ENCODE results near the gene ANKDD1A. TPM values are rescaled to one million over a fixed set of nuclear protein-coding genes. Genes with fewer than 3 reads are reported as not detected.

Gene ANKDD1A
- total RNA-seq, 4 donors from 2014 or later = 0.82 to 7.1 (median 3.2) TPM

GRCh38 chr15:64948916-64949315 is 37.2 kb downstream of the ANKDD1A start:
- Histone ChIP-seq H3K27ac (no peak overlapping the region), H3K4me1 (no peaks in the 10 kb centered on the region), H3K27me3 (no peaks in the 10 kb centered on the region), H3K36me3 (no peaks in the 10 kb centered on the region), H3K4me3 (no peak overlapping the region), H3K9me3 (no peaks in the 10 kb centered on the region)
- DNase-seq = no peak
- in situ Hi-C loops (cut with MboI; ENCODE audit: low pct_ligation_motif_present in 1 of 4, low pct_unique_long_range_greater_than_20kb in 1 of 4, low sequenced_read_pairs in 3 of 4) = no loop called here
- WGBS, 2 donors (ENCODE audit: low coverage in 1 of 2) = 53 to 65% methylated on average over 4 to 9 of the region's 9 CpGs
- intact Hi-C loops (cut with DNase I; ENCODE audit: low total_unique reads) = no loop called here
- TF ChIP-seq EP300 (IDR thresholded peaks at IDR 0.05; ENCODE audit: low read depth) = no peak
- TF ChIP-seq POLR2AphosphoS5 (IDR thresholded peaks at IDR 0.05) = no peak

- no peak overlapping the region for H3K4me3 ChIP-seq
- in situ Hi-C loops (cut with MboI; ENCODE audit: low pct_ligation_motif_present in 1 of 4, low pct_unique_long_range_greater_than_20kb in 1 of 4, low sequenced_read_pairs in 3 of 4) = no loop called here
- DNase-seq = no peak
- no peaks in the 10 kb centered on the region for H3K36me3 ChIP-seq
- no peak overlapping the region for H3K27ac ChIP-seq
- WGBS, 2 donors (ENCODE audit: low coverage in 1 of 2) = 97% methylated on average over 11 of the region's 11 CpGs; no CpG with 5 or more reads in 1 of the 2 donors
- H3K4me1 ChIP-seq = no peaks in the 10 kb centered on the region
- no peaks in the 10 kb centered on the region for H3K9me3 ChIP-seq
- intact Hi-C loops (cut with DNase I; ENCODE audit: low total_unique reads) = no loop called here
- no peak for TF ChIP-seq EP300 (IDR thresholded peaks at IDR 0.05; ENCODE audit: low read depth)
- TF ChIP-seq CTCF (IDR thresholded peaks at IDR 0.05) = no peak
- no peak for TF ChIP-seq POLR2A (IDR thresholded peaks at IDR 0.05)
- no peak for TF ChIP-seq POLR2AphosphoS5 (IDR thresholded peaks at IDR 0.05)
- no peaks in the 10 kb centered on the region for H3K27me3 ChIP-seq
Measured at GRCh38 chr15:64949383-64950186, 37.9 kb downstream of the ANKDD1A start.

GRCh38 chr15:64950888-64951287 is 39.2 kb downstream of the ANKDD1A start:
- in situ Hi-C loops (cut with MboI; ENCODE audit: low pct_ligation_motif_present in 1 of 4, low pct_unique_long_range_greater_than_20kb in 1 of 4, low sequenced_read_pairs in 3 of 4) = no loop called here
- Histone ChIP-seq H3K27me3 (no peaks in the 10 kb centered on the region), H3K4me1 (no peaks in the 10 kb centered on the region), H3K4me3 (no peak overlapping the region), H3K9me3 (no peaks in the 10 kb centered on the region), H3K27ac (no peak overlapping the region), H3K36me3 (peaks cover 0 to 10% (median 0%) of the 10 kb centered on the region in 4 donors)
- intact Hi-C loops (cut with DNase I; ENCODE audit: low total_unique reads) = no loop called here
- DNase-seq = no peak
- WGBS, 2 donors (ENCODE audit: low coverage in 1 of 2) = 62 to 100% methylated on average over 1 to 6 of the region's 6 CpGs
- TF ChIP-seq POLR2AphosphoS5 (IDR thresholded peaks at IDR 0.05) (no peak), POLR2A (IDR thresholded peaks at IDR 0.05) (no peak), CTCF (IDR thresholded peaks at IDR 0.05) (no peak), EP300 (IDR thresholded peaks at IDR 0.05; ENCODE audit: low read depth) (no peak)

GRCh38 chr15:64951777-64952418 is 40.2 kb downstream of the ANKDD1A start:
- TF ChIP-seq CTCF (IDR thresholded peaks at IDR 0.05) = no peak
- TF ChIP-seq POLR2A (IDR thresholded peaks at IDR 0.05) = no peak
- TF ChIP-seq POLR2AphosphoS5 (IDR thresholded peaks at IDR 0.05) = no peak
- WGBS, 2 donors (ENCODE audit: low coverage in 1 of 2) = 94 to 100% methylated on average over 2 of the region's 2 CpGs

More at GRCh38 chr15:64951777-64952418, 40.2 kb downstream of the ANKDD1A start:
- Histone ChIP-seq H3K36me3 (peaks cover 0 to 19% (median 5%) of the 10 kb centered on the region in 4 donors), H3K4me1 (no peaks in the 10 kb centered on the region), H3K27ac (no peak overlapping the region), H3K27me3 (no peaks in the 10 kb centered on the region), H3K9me3 (no peaks in the 10 kb centered on the region), H3K4me3 (no peak overlapping the region)
- in situ Hi-C loops (cut with MboI; ENCODE audit: low pct_ligation_motif_present in 1 of 4, low pct_unique_long_range_greater_than_20kb in 1 of 4, low sequenced_read_pairs in 3 of 4) (no loop called here), intact Hi-C loops (cut with DNase I; ENCODE audit: low total_unique reads) (no loop called here)
- no peak for DNase-seq

Measured in transverse colon (tissue), 4 donors.